ENCODE data around the gene USHBP1. TPM values are rescaled to one million over a fixed set of nuclear protein-coding genes. Genes with fewer than 3 reads are reported as not detected.
A peak's percentile ranks its signal among the peaks of the same experiment; 100 is the strongest.

USHBP1 gene
- total and polyA plus RNA-seq, 2 of the 13 experiments (the other 11 are each of a cell fraction or from before 2014, with no cell fraction given): 0.15 to 1.5 TPM

GRCh38 chr19:17305517-17306284 is 41.2 kb upstream of the USHBP1 start, which contains the start of gene MRPL34 (continued):
- TF ChIP-seq ZNF781 (CRISPR knock-in tag; IDR thresholded peaks at IDR 0.05; ENCODE audit: borderline replicate concordance, not compliant biosample characterization) (peak; percentile 92), ZBTB21 (CRISPR knock-in tag; IDR thresholded peaks at IDR 0.05) (no peak), ZNF547 (CRISPR knock-in tag; IDR thresholded peaks at IDR 0.05) (peak; percentile 40; the same call in 1 of the 2 replicates), PHF20 (CRISPR knock-in tag; IDR thresholded peaks at IDR 0.05) (peak; percentile 51; the same call in 1 of the 2 replicates), ARID3A (IDR thresholded peaks at IDR 0.05; ENCODE audit: low read depth, low read length) (no peak), MXI1 (IDR thresholded peaks at IDR 0.05; ENCODE audit: borderline replicate concordance, low read depth, low read length) (peak; percentile 45; the same call in 1 of the 3 replicates), DDIT3 (CRISPR knock-in tag; IDR thresholded peaks at IDR 0.05) (no peak), NFE2L1 (CRISPR knock-in tag; IDR thresholded peaks at IDR 0.05; ENCODE audit: borderline replicate concordance) (peak; percentile 77; the same call in 1 of the 2 replicates), ZKSCAN5 (CRISPR knock-in tag; IDR thresholded peaks at IDR 0.05) (no peak; the same call in 1 of the 2 replicates), GZF1 (CRISPR knock-in tag; IDR thresholded peaks at IDR 0.05) (peak; percentile 75; the same call in 1 of the 2 replicates), RFX3 (CRISPR knock-in tag; IDR thresholded peaks at IDR 0.05) (no peak), ZNF263 (CRISPR knock-in tag; IDR thresholded peaks at IDR 0.05) (no peak; the same call in 1 of the 2 replicates), MEIS2 (CRISPR knock-in tag; IDR thresholded peaks at IDR 0.05) (peak; percentile 47; the same call in 1 of the 2 replicates), FOXK2 (IDR thresholded peaks at IDR 0.05) (peak; percentile 77), ZNF251 (CRISPR knock-in tag; IDR thresholded peaks at IDR 0.05) (no peak), ZNF446 (CRISPR knock-in tag; IDR thresholded peaks at IDR 0.05) (0 out of 2 replicates have a peak, but pooled peaks have one; percentile 7), GABPB1 (CRISPR knock-in tag; IDR thresholded peaks at IDR 0.05) (peak; percentile 84), ZFP1 (CRISPR knock-in tag; IDR thresholded peaks at IDR 0.05) (no peak), ZNF230 (CRISPR knock-in tag; IDR thresholded peaks at IDR 0.05) (0 out of 2 replicates have a peak, but pooled peaks have one; percentile 26), PHF5A (CRISPR knock-in tag; IDR thresholded peaks at IDR 0.05; ENCODE audit: low read depth, unreplicated experiment) (peak; percentile 91)
- TF ChIP-seq, protein P1, sequence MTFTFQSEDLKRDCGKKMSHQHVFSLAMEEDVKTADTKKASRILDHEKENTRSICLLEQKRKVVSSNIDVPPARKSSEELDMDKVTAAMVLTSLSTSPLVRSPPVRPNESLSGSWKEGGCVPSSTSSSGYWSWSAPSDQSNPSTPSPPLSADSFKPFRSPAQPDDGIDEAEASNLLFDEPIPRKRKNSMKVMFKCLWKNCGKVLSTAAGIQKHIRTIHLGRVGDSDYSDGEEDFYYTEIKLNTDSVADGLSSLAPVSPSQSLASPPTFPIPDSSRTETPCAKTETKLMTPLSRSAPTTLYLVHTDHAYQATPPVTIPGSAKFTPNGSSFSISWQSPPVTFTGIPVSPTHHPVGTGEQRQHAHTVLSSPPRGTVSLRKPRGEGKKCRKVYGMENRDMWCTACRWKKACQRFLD (CRISPR knock-in tag; IDR thresholded peaks at IDR 0.05; ENCODE audit: borderline replicate concordance): 0 out of 2 replicates have a peak, but pooled peaks have one; percentile 62

Measured in HepG2 (cell line).